ENCODE measurements around the gene NPC2.

DNA sequence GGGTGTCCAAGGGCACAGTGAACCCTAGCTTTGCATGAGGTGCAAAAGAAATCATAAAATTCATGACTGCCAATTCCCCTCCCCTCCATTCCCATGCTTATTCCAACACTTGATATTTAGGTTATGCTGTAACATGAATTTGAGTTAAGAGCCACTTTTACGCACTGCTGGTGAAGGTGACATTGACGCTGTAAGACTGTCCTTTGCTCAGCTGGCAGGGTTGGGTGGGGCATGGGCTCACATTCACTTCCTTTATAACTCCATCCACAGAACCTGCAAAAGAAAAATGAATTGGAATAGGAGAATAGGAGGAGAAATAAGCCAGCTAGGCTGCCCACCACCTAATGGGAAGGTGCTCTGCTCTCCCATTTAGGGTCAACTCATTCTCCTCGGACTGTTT is 6.9 kb downstream of the NPC2 start:
- TF ChIP-seq POLR2A (IDR thresholded peaks at IDR 0.05) = no peak
- TF ChIP-seq, protein P1, sequence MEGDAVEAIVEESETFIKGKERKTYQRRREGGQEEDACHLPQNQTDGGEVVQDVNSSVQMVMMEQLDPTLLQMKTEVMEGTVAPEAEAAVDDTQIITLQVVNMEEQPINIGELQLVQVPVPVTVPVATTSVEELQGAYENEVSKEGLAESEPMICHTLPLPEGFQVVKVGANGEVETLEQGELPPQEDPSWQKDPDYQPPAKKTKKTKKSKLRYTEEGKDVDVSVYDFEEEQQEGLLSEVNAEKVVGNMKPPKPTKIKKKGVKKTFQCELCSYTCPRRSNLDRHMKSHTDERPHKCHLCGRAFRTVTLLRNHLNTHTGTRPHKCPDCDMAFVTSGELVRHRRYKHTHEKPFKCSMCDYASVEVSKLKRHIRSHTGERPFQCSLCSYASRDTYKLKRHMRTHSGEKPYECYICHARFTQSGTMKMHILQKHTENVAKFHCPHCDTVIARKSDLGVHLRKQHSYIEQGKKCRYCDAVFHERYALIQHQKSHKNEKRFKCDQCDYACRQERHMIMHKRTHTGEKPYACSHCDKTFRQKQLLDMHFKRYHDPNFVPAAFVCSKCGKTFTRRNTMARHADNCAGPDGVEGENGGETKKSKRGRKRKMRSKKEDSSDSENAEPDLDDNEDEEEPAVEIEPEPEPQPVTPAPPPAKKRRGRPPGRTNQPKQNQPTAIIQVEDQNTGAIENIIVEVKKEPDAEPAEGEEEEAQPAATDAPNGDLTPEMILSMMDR (IDR thresholded peaks at IDR 0.05) = no peak
